ENCODE measurements around the gene GGA2. TPM values are rescaled to one million over a fixed set of nuclear protein-coding genes. Genes with fewer than 3 reads are reported as not detected.
A peak's percentile ranks its signal among the peaks of the same experiment; 100 is the strongest.

The GGA2 gene
- total RNA-seq, 1 donor: 38.7 TPM

DNA sequence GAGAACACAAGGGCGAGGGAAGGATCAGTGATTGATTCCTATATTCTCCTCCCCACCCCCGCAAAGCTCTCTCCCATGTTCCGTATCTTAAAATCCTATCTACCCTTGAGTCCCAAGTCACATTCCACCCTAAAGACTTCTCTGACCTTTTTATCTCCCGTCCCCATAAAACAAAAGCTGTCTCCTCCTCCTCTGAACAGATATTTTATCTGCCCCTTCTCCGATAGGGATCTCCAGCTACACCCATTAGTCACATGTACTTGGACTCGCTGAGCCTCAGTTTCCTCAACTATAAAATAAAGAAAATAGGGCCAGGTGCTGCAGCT, 12.8 kb downstream of the GGA2 start:
- no peak for DNase-seq (ENCODE audit: low read depth)
- H3K4me3 ChIP-seq (ENCODE audit: low read depth, low read length): no peak overlapping the region
- TF ChIP-seq, protein P1, sequence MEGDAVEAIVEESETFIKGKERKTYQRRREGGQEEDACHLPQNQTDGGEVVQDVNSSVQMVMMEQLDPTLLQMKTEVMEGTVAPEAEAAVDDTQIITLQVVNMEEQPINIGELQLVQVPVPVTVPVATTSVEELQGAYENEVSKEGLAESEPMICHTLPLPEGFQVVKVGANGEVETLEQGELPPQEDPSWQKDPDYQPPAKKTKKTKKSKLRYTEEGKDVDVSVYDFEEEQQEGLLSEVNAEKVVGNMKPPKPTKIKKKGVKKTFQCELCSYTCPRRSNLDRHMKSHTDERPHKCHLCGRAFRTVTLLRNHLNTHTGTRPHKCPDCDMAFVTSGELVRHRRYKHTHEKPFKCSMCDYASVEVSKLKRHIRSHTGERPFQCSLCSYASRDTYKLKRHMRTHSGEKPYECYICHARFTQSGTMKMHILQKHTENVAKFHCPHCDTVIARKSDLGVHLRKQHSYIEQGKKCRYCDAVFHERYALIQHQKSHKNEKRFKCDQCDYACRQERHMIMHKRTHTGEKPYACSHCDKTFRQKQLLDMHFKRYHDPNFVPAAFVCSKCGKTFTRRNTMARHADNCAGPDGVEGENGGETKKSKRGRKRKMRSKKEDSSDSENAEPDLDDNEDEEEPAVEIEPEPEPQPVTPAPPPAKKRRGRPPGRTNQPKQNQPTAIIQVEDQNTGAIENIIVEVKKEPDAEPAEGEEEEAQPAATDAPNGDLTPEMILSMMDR (IDR thresholded peaks at IDR 0.05; ENCODE audit: insufficient read depth, low read length): no peak

DNA sequence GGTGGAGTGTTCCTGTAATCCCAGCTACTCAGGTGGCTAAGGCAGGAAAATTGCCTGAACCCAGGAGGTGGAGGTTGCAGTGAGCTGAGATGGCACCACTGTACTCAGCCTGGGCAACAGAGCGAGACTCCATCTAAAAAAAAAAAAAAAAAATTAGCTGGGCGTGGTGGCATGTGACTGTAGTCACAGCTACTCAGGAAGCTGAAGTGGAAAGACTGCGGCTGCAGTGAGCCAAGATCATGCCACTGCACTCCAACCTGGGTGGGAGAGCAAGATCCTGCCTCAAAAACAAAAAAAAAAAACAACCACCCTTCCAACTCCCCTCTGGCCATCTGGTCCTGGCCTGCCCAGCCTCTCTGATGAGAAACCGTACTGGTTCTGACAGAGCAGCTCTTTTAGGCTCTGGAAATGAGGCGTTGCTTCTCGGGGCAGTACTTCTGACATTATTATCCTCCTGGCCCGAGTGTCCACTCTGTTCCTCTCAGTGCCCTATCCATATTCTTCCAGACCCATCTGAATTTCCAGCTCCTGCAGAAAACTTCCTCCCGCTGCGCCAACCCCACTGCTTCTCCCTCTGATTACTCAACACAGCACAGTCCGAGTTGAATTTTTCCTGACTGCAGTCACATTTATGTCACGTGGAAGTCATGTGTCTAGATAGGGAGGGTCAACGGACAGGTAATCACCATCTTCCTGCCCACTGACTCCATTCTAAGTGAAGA, 13.3 kb downstream of the GGA2 start:
- DNase-seq (ENCODE audit: low read depth): peak; percentile 69
- H3K4me3 ChIP-seq (ENCODE audit: low read depth, low read length): no peak overlapping the region
- TF ChIP-seq, protein P1 (IDR thresholded peaks at IDR 0.05; ENCODE audit: insufficient read depth, low read length): no peak

DNA sequence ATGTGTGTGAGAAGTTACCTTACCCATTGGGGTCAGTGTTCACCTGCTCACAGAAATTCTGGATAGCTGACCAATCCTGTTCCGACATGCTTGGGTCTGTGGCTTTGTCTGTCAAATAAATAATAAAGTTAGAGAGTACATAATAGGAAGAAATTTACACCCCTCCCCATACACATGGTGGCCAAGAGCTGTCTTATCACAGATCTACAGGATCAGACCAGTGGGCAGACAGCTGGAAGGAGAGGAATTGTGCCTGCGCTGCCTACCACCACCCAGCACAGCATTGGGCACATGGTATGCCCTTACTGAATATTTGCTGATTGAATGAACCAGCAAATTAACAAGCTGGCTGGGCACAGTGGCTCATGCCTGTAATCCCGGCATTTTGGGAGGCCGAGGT, 14.6 kb downstream of the GGA2 start:
- DNase-seq (ENCODE audit: low read depth): no peak
- H3K4me3 ChIP-seq (ENCODE audit: low read depth, low read length): no peak overlapping the region
- TF ChIP-seq, protein P1 (IDR thresholded peaks at IDR 0.05; ENCODE audit: insufficient read depth, low read length): no peak

DNA sequence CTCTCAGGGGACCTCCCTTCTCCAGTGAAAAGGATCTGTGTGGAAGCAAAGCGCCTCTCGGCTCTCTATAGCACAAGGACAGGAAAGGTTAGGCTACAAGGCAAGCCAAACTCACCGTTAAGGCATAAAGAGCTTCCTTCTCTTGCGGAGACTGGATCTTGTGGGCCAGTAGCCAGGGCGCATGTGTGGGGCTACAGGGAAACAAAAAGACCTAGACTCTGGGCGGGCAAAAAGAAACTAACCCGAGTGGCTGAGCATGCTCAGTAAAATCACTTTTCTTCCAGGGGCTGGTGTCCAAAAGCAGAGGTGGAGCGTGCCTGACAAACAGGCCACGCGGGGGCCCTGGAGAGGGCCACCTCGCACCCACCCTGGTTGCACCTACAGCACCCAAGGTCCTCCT, 16.1 kb downstream of the GGA2 start:
- no peak overlapping the region for H3K4me3 ChIP-seq (ENCODE audit: low read depth, low read length)
- TF ChIP-seq, protein P1 (IDR thresholded peaks at IDR 0.05; ENCODE audit: insufficient read depth, low read length): no peak
- DNase-seq (ENCODE audit: low read depth): no peak

- DNase-seq (ENCODE audit: low read depth): peak; percentile 23
- TF ChIP-seq, protein P1 (IDR thresholded peaks at IDR 0.05; ENCODE audit: insufficient read depth, low read length): no peak
- no peak overlapping the region for H3K4me3 ChIP-seq (ENCODE audit: low read depth, low read length)
Observed at GRCh38 chr16:23491490-23492391, 18.6 kb downstream of the GGA2 start.

DNA sequence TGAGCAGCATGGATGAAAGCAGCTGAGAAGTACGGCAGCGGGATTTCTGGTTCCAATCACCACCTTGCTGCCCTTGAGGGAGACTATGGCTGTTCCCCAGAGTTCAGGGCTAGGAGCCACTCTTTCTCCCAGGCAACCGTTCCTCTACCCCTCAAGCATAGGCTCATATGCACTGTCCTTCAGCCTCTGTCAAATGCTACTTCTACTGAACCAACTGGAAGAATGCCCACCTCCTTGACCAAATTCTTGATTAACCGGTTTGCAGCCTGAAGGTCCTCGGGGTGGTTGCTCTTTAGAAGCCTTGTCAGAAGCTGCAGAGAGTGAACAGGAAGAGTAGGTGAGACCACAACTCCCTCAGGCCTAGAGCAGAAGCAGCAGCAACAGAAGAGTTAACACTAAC, 23.8 kb downstream of the GGA2 start:
- TF ChIP-seq, protein P1 (IDR thresholded peaks at IDR 0.05; ENCODE audit: insufficient read depth, low read length): no peak
- H3K4me3 ChIP-seq (ENCODE audit: low read depth, low read length): no peak overlapping the region
- DNase-seq (ENCODE audit: low read depth): no peak

Measured in fibroblast of the aortic adventitia (primary cell).